CD4-positive, alpha-beta T cell treated with Interleukin-15 for 4 hours (primary cell): ENCODE results near the gene C14orf39.
"Not testable (repeated sequence)": the region's sequence is repeated elsewhere in the genome, so short reads cannot be mapped to it uniquely, and the experiment has no call there.

Experiments
- DNase-seq: peaks from one replicate; pipeline ENCODE4 v3.0.0-alpha.2; 2020; ENCODE audit warnings: low spot score

C14orf39 gene

GRCh38 chr14:60488175-60488574 lies 2.3 kb upstream of the C14orf39 start:
- no peak for DNase-seq

- DNase-seq, result no peak
Observed at GRCh38 chr14:60487211-60487610, 1.3 kb upstream of the C14orf39 start.

GRCh38 chr14:60485057-60485597 lies 736 bp downstream of the C14orf39 start:
- DNase-seq, result no peak

GRCh38 chr14:60482743-60483142 lies 3.1 kb downstream of the C14orf39 start:
- DNase-seq, result no peak

GRCh38 chr14:60480248-60480647 lies 5.6 kb downstream of the C14orf39 start:
- DNase-seq, result not testable (repeated sequence)

- DNase-seq, result no peak
Observed at GRCh38 chr14:60455875-60456274, 30.0 kb downstream of the C14orf39 start.

GRCh38 chr14:60430276-60430675 lies 55.6 kb downstream of the C14orf39 start:
- no peak for DNase-seq

GRCh38 chr14:60420050-60420449 lies 65.8 kb downstream of the C14orf39 start:
- no peak for DNase-seq

- not testable (repeated sequence) for DNase-seq
Observed at GRCh38 chr14:60397550-60397949, 88.3 kb downstream of the C14orf39 start.

GRCh38 chr14:60396718-60397343 lies 89.0 kb downstream of the C14orf39 start:
- DNase-seq, result no peak
